SK-MEL-5 (cell line): Measurements from ENCODE around the gene IFNA8. TPM values are rescaled to one million over a fixed set of nuclear protein-coding genes. Genes with fewer than 3 reads are reported as not detected.

ENCODE experiments used
- total RNA-seq: library from RNA; depleted of rRNA; stranded (reverse); fragments of >200 nt; shearing (Covaris generic); gene quantifications from 2 replicates; pipeline ENCODE4 v1.2.3, GENCODE V29; 2014; rRNA removed

The IFNA8 gene
- total RNA-seq, 1 experiment from 2014 or later = not detected

Other genes with a start within 250 kb of the IFNA8 start
- not detected in 2 replicates for gene IFNA21, start 242.5 kb upstream of the IFNA8 start, total RNA-seq
- gene IFNA4, start 221.5 kb upstream of the IFNA8 start, total RNA-seq = not detected in 2 replicates
- gene IFNA7, start 206.9 kb upstream of the IFNA8 start, total RNA-seq = not detected in 2 replicates
- not detected in 2 replicates for gene IFNA10, start 202.0 kb upstream of the IFNA8 start, total RNA-seq
- not detected in 2 replicates for gene IFNA16, start 191.8 kb upstream of the IFNA8 start, total RNA-seq
- gene IFNA17, start 180.9 kb upstream of the IFNA8 start, total RNA-seq = not detected in 2 replicates
- gene IFNA14, start 169.1 kb upstream of the IFNA8 start, total RNA-seq = not detected in 2 replicates
- gene IFNA5, start 103.8 kb upstream of the IFNA8 start, total RNA-seq = not detected in 2 replicates
- gene KLHL9, start 73.7 kb upstream of the IFNA8 start, total RNA-seq = 19.9 and 21.3 TPM in 2 replicates
- gene IFNA6, start 58.2 kb upstream of the IFNA8 start, total RNA-seq = not detected in 2 replicates
- not detected in 2 replicates for gene IFNA13, start 41.1 kb upstream of the IFNA8 start, total RNA-seq
- gene IFNA2, start 23.7 kb upstream of the IFNA8 start, total RNA-seq = not detected in 2 replicates
- not detected in 2 replicates for gene IFNA1, start 31.3 kb downstream of the IFNA8 start, total RNA-seq
- gene IFNE, start 73.2 kb downstream of the IFNA8 start, total RNA-seq = not detected in 2 replicates